ENCODE results near the gene THAP7. TPM values are rescaled to one million over a fixed set of nuclear protein-coding genes. Genes with fewer than 3 reads are reported as not detected.

THAP7 gene
- total RNA-seq, 4 donors from 2014 or later, result 33.2 to 42.4 (median 39.1) TPM

DNA sequence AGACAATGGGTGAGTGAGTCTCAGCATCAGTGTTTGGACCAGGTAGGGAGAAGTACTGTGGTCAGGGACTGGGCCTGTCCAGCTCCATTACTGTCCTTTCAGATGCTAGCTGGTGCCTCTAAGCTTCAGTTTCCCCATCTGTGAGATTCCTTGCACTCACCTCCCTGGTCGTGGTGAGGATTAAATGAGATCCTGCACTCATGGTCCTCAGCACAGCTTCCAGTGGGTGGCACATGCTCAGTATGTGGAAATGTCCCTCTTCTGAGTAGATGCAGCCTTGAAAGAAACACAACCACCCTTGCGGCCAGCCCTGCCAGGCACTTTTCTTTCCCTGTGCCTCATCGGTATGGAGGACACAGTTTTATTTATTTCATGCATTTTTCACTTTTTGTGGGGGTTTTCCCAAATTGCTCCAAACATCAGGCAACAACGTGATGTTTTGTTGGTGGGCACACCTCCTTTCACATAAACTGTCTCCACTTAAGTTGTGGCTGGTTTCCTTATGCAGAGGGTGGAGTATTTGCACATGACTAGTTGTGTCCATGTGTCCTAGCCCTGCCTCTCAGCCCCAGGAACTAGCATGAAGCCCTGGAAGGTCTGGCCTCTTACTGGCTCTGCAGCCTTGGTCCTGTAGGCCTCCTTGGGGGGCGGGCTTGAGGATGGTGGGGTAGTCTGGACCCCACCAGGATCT is 18.7 kb downstream of the THAP7 start:
- H3K4me3 ChIP-seq, result peak overlapping the region; percentile 75 to 97 (median 82)
- peaks cover 17 to 41% (median 31%) of the 10 kb centered on the region in 4 donors for H3K36me3 ChIP-seq
- DNase-seq (ENCODE audit: extremely low spot score), result no peak
- TF ChIP-seq POLR2A (IDR thresholded peaks at IDR 0.05; ENCODE audit: low read depth) (no peak), EP300 (IDR thresholded peaks at IDR 0.05) (no peak)
- TF ChIP-seq, protein P1, sequence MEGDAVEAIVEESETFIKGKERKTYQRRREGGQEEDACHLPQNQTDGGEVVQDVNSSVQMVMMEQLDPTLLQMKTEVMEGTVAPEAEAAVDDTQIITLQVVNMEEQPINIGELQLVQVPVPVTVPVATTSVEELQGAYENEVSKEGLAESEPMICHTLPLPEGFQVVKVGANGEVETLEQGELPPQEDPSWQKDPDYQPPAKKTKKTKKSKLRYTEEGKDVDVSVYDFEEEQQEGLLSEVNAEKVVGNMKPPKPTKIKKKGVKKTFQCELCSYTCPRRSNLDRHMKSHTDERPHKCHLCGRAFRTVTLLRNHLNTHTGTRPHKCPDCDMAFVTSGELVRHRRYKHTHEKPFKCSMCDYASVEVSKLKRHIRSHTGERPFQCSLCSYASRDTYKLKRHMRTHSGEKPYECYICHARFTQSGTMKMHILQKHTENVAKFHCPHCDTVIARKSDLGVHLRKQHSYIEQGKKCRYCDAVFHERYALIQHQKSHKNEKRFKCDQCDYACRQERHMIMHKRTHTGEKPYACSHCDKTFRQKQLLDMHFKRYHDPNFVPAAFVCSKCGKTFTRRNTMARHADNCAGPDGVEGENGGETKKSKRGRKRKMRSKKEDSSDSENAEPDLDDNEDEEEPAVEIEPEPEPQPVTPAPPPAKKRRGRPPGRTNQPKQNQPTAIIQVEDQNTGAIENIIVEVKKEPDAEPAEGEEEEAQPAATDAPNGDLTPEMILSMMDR (IDR thresholded peaks at IDR 0.05), result no peak
- WGBS, result 72% methylated on average over 5 of the region's 5 CpGs
- peaks cover 0 to 6% (median 3%) of the 10 kb centered on the region in 4 donors for H3K9me3 ChIP-seq
- H3K4me1 ChIP-seq, result peaks cover 34 to 45% (median 43%) of the 10 kb centered on the region in 4 donors
- H3K27ac ChIP-seq (replicated peaks in 1 of 4), result peak overlapping the region; percentile 91 to 95 (median 94)
- no peaks in the 10 kb centered on the region for H3K27me3 ChIP-seq
- intact Hi-C loops (cut with DNase I), result loop anchor here (2.0 kb wide), 1 partner anchor 16 kb away; no protein-coding TSS in a partner anchor

DNA sequence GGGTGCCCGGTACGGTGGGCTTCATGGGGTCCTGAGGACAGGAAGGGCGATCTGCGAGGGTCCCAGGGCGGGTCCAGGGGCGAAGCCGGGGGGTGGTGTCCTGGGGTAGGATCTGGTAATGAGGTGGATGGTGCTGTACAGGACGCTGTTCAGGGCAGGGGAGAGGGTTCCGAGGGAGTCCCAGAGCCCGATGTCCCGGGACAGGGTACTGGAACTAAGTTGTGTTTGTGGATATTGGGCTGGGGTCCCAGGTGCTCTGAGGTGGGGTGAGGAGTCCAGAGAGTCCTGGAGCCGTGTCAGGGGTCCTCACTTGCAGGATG is 19.4 kb downstream of the THAP7 start:
- TF ChIP-seq, protein P1 (IDR thresholded peaks at IDR 0.05), result no peak
- TF ChIP-seq POLR2A (IDR thresholded peaks at IDR 0.05; ENCODE audit: low read depth), result no peak
- no peak for TF ChIP-seq POLR2AphosphoS5 (IDR thresholded peaks at IDR 0.05)
- no peak for TF ChIP-seq EP300 (IDR thresholded peaks at IDR 0.05)
- Histone ChIP-seq H3K27me3 (no peaks in the 10 kb centered on the region), H3K9me3 (peaks cover 0 to 8% (median 4%) of the 10 kb centered on the region in 4 donors), H3K4me3 (peak overlapping the region; percentile 75 to 97 (median 82)), H3K36me3 (peaks cover 10 to 34% (median 24%) of the 10 kb centered on the region in 4 donors), H3K27ac (replicated peaks in 1 of 4) (peak overlapping the region; percentile 91 to 95 (median 94)), H3K4me1 (peaks cover 34 to 45% (median 43%) of the 10 kb centered on the region in 4 donors)
- no peak for DNase-seq (ENCODE audit: extremely low spot score)
- intact Hi-C loops (cut with DNase I), result loop anchor here (2.0 kb wide), 1 partner anchor 16 kb away; no protein-coding TSS in a partner anchor
- 0% methylated on average over 9 of the region's 12 CpGs for WGBS

DNA sequence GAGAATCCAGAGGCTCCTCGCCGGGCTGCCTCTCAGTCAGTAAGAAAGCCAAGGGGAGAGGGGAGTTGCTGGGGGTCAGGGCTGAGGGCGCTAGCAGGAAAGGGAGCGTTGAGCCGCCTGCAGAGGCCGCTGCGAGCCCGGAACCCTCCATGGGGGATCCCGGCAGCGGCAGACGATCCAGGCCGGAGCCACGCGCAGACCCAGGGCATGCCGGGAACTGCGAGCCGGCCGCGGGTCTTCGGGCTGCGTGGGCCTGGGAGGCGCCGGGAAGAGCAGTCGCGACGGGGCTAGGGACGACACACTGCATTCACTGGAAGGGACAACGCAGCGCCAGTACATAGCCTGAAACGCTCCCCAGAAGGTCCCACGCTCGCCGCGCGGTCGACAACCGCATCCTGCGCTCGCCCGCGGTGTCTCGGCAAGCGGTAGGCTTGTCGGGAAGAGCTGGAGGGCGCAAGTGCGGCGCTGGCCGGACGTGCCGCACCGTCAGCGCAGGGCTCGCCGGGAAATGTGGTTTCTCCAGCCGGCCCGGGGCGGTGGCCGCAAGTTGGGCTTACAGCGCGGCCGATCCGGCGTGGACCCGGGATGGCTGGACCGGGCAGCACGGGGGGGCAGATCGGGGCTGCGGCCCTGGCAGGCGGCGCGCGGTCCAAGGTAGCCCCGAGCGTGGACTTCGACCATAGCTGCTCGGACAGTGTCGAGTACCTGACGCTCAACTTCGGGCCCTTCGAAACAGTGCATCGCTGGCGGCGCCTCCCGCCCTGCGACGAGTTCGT is 19.9 kb downstream of the THAP7 start, which contains the start of gene LZTR1:
TSS of gene LZTR1 (plus strand) at position 511 of the 776 bp plus-strand sequence. CDS start at position 586, 75 bp downstream.
- H3K27me3 ChIP-seq, result no peaks in the 10 kb centered on the region
- intact Hi-C loops (cut with DNase I), result loop anchor here (2.0 kb wide), 1 partner anchor 17 kb away; no protein-coding TSS in a partner anchor
- peak within 1 kb of the TSS; percentile 91 to 95 (median 94) for H3K27ac ChIP-seq (replicated peaks in 1 of 4)
- 0% methylated on average over 17 of the region's 87 CpGs for WGBS
- peaks cover 6 to 28% (median 19%) of the 10 kb centered on the region in 4 donors for H3K36me3 ChIP-seq
- H3K4me3 ChIP-seq, result peak within 1 kb of the TSS; percentile 75 to 97 (median 82)
- H3K9me3 ChIP-seq, result peaks cover 0 to 8% (median 4%) of the 10 kb centered on the region in 4 donors
- peaks cover 34 to 45% (median 43%) of the 10 kb centered on the region in 4 donors for H3K4me1 ChIP-seq
- peak; percentile 93 for DNase-seq (ENCODE audit: extremely low spot score)
- TF ChIP-seq POLR2A (IDR thresholded peaks at IDR 0.05; ENCODE audit: low read depth), result peak; percentile 89
- TF ChIP-seq EP300 (IDR thresholded peaks at IDR 0.05), result no peak
- TF ChIP-seq, protein P1 (IDR thresholded peaks at IDR 0.05), result peak; percentile 60 to 70 (median 67)
- peak; percentile 98 to 99 for TF ChIP-seq POLR2AphosphoS5 (IDR thresholded peaks at IDR 0.05)

DNA sequence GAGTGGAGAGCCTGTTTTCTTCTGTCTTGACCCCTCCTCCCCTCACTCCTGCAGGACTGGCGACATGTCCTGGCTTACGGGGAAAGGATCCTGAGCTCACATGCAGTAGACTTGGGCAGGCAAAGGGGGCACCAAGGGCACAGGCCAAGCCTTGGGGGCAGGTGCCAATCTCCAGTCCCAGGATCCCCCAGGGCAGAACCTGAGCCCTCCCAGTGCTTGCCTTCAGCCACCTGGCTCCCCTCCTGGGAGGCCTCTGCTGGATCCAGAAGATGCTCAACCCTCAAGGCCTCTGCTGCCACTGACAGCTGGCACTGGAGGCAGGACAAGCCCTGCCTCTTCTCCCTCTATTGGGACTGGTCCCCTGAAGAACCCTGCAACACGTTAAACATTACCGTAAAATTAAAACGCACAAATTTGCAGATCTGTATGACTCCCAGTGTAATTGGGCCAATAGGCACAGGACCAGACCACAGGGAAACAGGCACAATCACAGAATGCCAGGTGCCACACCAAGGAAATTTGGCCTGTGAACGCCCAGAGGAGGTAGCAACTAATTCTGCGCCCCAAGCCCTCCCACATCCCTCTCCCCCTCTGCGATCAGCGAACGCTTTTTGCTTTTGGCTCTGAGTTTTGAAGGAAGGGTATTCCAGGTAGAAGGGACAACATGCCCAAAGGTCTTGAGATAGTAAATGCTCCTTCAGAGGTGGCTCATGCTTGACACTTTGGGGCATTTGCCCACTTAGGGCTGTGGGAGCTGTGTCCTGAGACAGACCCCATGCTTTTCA is 20.8 kb downstream of the THAP7 start:
- H3K4me1 ChIP-seq, result peaks cover 34 to 45% (median 43%) of the 10 kb centered on the region in 4 donors
- peak overlapping the region; percentile 75 to 97 (median 82) for H3K4me3 ChIP-seq
- no peaks in the 10 kb centered on the region for H3K27me3 ChIP-seq
- H3K36me3 ChIP-seq, result peaks cover 0 to 22% (median 15%) of the 10 kb centered on the region in 4 donors
- no peak for TF ChIP-seq POLR2A (IDR thresholded peaks at IDR 0.05; ENCODE audit: low read depth)
- TF ChIP-seq POLR2AphosphoS5 (IDR thresholded peaks at IDR 0.05), result no peak
- TF ChIP-seq, protein P1 (IDR thresholded peaks at IDR 0.05), result no peak
- no peak for TF ChIP-seq EP300 (IDR thresholded peaks at IDR 0.05)
- H3K9me3 ChIP-seq, result peaks cover 0 to 8% (median 4%) of the 10 kb centered on the region in 4 donors
- no peak for DNase-seq (ENCODE audit: extremely low spot score)
- intact Hi-C loops (cut with DNase I), result no loop called here
- 68% methylated on average over 10 of the region's 10 CpGs for WGBS
- peak overlapping the region; percentile 91 to 95 (median 94) for H3K27ac ChIP-seq (replicated peaks in 1 of 4)

All from esophagus muscularis mucosa (tissue), 4 donors.